Glomerular endothelial cell (primary cell): ENCODE measurements around the gene OXA1L. TPM values are rescaled to one million over a fixed set of nuclear protein-coding genes. Genes with fewer than 3 reads are reported as not detected.
"Not testable (repeated sequence)": the region's sequence is repeated elsewhere in the genome, so short reads cannot be mapped to it uniquely, and the experiment has no call there.

ENCODE experiments used
- DNase-seq: peaks from one replicate; pipeline ENCODE4 v3.0.0-alpha.2; 2011; ENCODE audit warnings: low read depth, low spot score; ENCODE audit errors: extremely low read depth
- total RNA-seq: library from RNA; depleted of rRNA; stranded (reverse); fragments of >200 nt; gene quantifications from 2 replicates; pipeline ENCODE4 v1.2.3, GENCODE V29; 2015

The OXA1L gene
- total RNA-seq, 1 donor from 2014 or later = 136 TPM

- DNase-seq = no peak
These were observed 768 bp downstream of the OXA1L start for GRCh38 chr14:22767323-22767589.

- DNase-seq = no peak
These were observed 2.5 kb downstream of the OXA1L start for GRCh38 chr14:22768947-22769346.

- no peak for DNase-seq
These were observed 2.9 kb downstream of the OXA1L start for GRCh38 chr14:22769369-22769768.

- no peak for DNase-seq
These were observed 4.1 kb downstream of the OXA1L start for GRCh38 chr14:22770481-22771187.

GRCh38 chr14:22772725-22773124 lies 6.2 kb downstream of the OXA1L start:
- DNase-seq = no peak

GRCh38 chr14:22773162-22774010 lies 6.9 kb downstream of the OXA1L start:
- DNase-seq = no peak

GRCh38 chr14:22774011-22774706 lies 7.7 kb downstream of the OXA1L start:
- DNase-seq = no peak

GRCh38 chr14:22776215-22776614 lies 9.7 kb downstream of the OXA1L start:
- no peak for DNase-seq

- DNase-seq = not testable (repeated sequence)
These were observed 10.4 kb downstream of the OXA1L start for GRCh38 chr14:22776849-22777248.

- no peak for DNase-seq
These were observed 11.6 kb downstream of the OXA1L start for GRCh38 chr14:22778084-22778483.

GRCh38 chr14:22780105-22780679 lies 13.7 kb downstream of the OXA1L start:
- DNase-seq = no peak

- DNase-seq = no peak
These were observed 14.4 kb downstream of the OXA1L start for GRCh38 chr14:22780941-22781300.

GRCh38 chr14:22781301-22781991 lies 15.0 kb downstream of the OXA1L start:
- DNase-seq = no peak

- DNase-seq = no peak
These were observed 20.2 kb downstream of the OXA1L start for GRCh38 chr14:22786685-22787084.

- DNase-seq = no peak
These were observed 24.8 kb downstream of the OXA1L start for GRCh38 chr14:22791301-22791700.

- no peak for DNase-seq
These were observed 25.7 kb downstream of the OXA1L start for GRCh38 chr14:22792158-22792557.

- DNase-seq = not testable (repeated sequence)
These were observed 27.1 kb downstream of the OXA1L start for GRCh38 chr14:22793550-22793949.

GRCh38 chr14:22793976-22794375 lies 27.5 kb downstream of the OXA1L start:
- no peak for DNase-seq

GRCh38 chr14:22794551-22794951 lies 28.1 kb downstream of the OXA1L start:
- DNase-seq = no peak

- DNase-seq = no peak
These were observed 29.7 kb downstream of the OXA1L start for GRCh38 chr14:22796087-22796707.
